WTC11 (cell line): ENCODE measurements around the gene CPAMD8. TPM values are rescaled to one million over a fixed set of nuclear protein-coding genes. Genes with fewer than 3 reads are reported as not detected.

Experiments used
- ATAC-seq: fragments of 200-7000 bp; cut with Tn5 transposase; 2 replicates; pipeline ENCODE4 v1.10.0; 2021; ENCODE audit warnings: mild to moderate bottlenecking, moderate library complexity
- CTCF ChIA-PET: fragments of 300-600 bp; sonication (Branson Sonifier 250); formaldehyde crosslinking; loops from one replicate; lab custom pipeline; 2021; ENCODE audit warnings: antibody characterized with exemption; lab: Charles Lee
- POLR2A ChIA-PET: fragments of 350-600 bp; sonication (Branson Sonifier 250); formaldehyde crosslinking; loops from one replicate; lab custom pipeline; 2021; ENCODE audit warnings: antibody characterized with exemption; lab: Charles Lee
- DNase-seq: peaks from one replicate; pipeline ENCODE4 v3.0.0; 2021; ENCODE audit warnings: low spot score
- H3K27ac Mint-ChIP-seq: 2 replicates; pipeline ENCODE4 v1.8.0; 2021; ENCODE audit warnings: mixed read lengths
- H3K27me3 Mint-ChIP-seq: 2 replicates; pipeline ENCODE4 v1.8.0; 2021; ENCODE audit warnings: low read depth, mild to moderate bottlenecking, moderate library complexity, mixed read lengths
- H3K36me3 Mint-ChIP-seq: 2 replicates; pipeline ENCODE4 v1.8.0; 2021; ENCODE audit warnings: mixed read lengths
- H3K4me1 Mint-ChIP-seq: 2 replicates; pipeline ENCODE4 v1.8.0; 2022; ENCODE audit warnings: mixed read lengths
- H3K4me3 Mint-ChIP-seq: 2 replicates; pipeline ENCODE4 v1.8.0; 2021; ENCODE audit warnings: mild to moderate bottlenecking, moderate library complexity, mixed read lengths
- H3K9me3 Mint-ChIP-seq: 2 replicates; pipeline ENCODE4 v1.8.0; 2021; ENCODE audit warnings: mixed read lengths
- CREM ChIP-seq: sonication (generic); formaldehyde crosslinking; IDR thresholded peaks from 2 replicates; pipeline ENCODE4 v1.8.1; 2022; ENCODE audit warnings: mild to moderate bottlenecking, missing genetic modification reagents, moderate library complexity
- E2F4 ChIP-seq: sonication (generic); formaldehyde crosslinking; IDR thresholded peaks from 2 replicates; pipeline ENCODE4 v1.8.1; 2022; ENCODE audit warnings: low read depth, mild to moderate bottlenecking, moderate library complexity, missing genetic modification reagents, borderline replicate concordance
- ELF4 ChIP-seq: sonication (generic); formaldehyde crosslinking; IDR thresholded peaks from 2 replicates; pipeline ENCODE4 v1.8.1; 2022; ENCODE audit warnings: low read depth, mild to moderate bottlenecking, moderate library complexity, missing genetic modification reagents
- FOXP1 ChIP-seq: sonication (generic); formaldehyde crosslinking; IDR thresholded peaks from 2 replicates; pipeline ENCODE4 v1.8.0; 2022; ENCODE audit warnings: missing genetic modification reagents, mild to moderate bottlenecking, moderate library complexity, borderline replicate concordance
- FOXP4 ChIP-seq: sonication (generic); formaldehyde crosslinking; IDR thresholded peaks from 2 replicates; pipeline ENCODE4 v1.8.0; 2022; ENCODE audit warnings: mild to moderate bottlenecking, missing genetic modification reagents
- JUN ChIP-seq: sonication (generic); formaldehyde crosslinking; IDR thresholded peaks from 2 replicates; pipeline ENCODE4 v1.8.0; 2023; ENCODE audit warnings: mild to moderate bottlenecking, missing genetic modification reagents
- MYBL2 ChIP-seq: sonication (generic); formaldehyde crosslinking; IDR thresholded peaks from 2 replicates; pipeline ENCODE4 v1.8.1; 2023; ENCODE audit warnings: mild to moderate bottlenecking, moderate library complexity, missing genetic modification reagents
- NFATC4 ChIP-seq: fragments of 250-450 bp; sonication (Bioruptor Pico); IDR thresholded peaks from 2 replicates; pipeline ENCODE4 v1.9.0; 2021; ENCODE audit warnings: mild to moderate bottlenecking
- PRDM15 ChIP-seq: sonication (generic); formaldehyde crosslinking; IDR thresholded peaks from 2 replicates; pipeline ENCODE4 v1.8.0; 2022; ENCODE audit warnings: missing genetic modification reagents
- SMAD3 ChIP-seq: sonication (generic); formaldehyde crosslinking; IDR thresholded peaks from 2 replicates; pipeline ENCODE4 v1.8.0; 2022; ENCODE audit warnings: missing genetic modification reagents, mild to moderate bottlenecking, borderline replicate concordance
- SP1 ChIP-seq: sonication (generic); formaldehyde crosslinking; conservative IDR thresholded peaks from 2 replicates; pipeline ENCODE4 v1.8.1; 2022; ENCODE audit warnings: missing genetic modification reagents
- STAT6 ChIP-seq: sonication (generic); formaldehyde crosslinking; conservative IDR thresholded peaks from 2 replicates; pipeline ENCODE4 v1.8.1; 2023; ENCODE audit warnings: mild to moderate bottlenecking, low read depth, missing genetic modification reagents, moderate library complexity
- TP53 ChIP-seq: sonication (generic); formaldehyde crosslinking; IDR thresholded peaks from 2 replicates; pipeline ENCODE4 v1.8.1; 2023; ENCODE audit warnings: mild to moderate bottlenecking, missing genetic modification reagents
- ZNF263 ChIP-seq: sonication (generic); formaldehyde crosslinking; IDR thresholded peaks from 2 replicates; pipeline ENCODE4 v1.8.1; 2022; ENCODE audit warnings: low read depth, mild to moderate bottlenecking, moderate library complexity, missing genetic modification reagents
- ZNF423 ChIP-seq: fragments of 250-450 bp; sonication (Bioruptor Pico); IDR thresholded peaks from 2 replicates; pipeline ENCODE4 v2.1.2; 2022; ENCODE audit warnings: mild to moderate bottlenecking, moderate library complexity
- ZNF671 ChIP-seq: fragments of 250-450 bp; sonication (Bioruptor Pico); IDR thresholded peaks from 2 replicates; pipeline ENCODE4 v1.8.0; 2021; ENCODE audit warnings: mild to moderate bottlenecking
- total RNA-seq: library from RNA; stranded (reverse); gene quantifications from 3 replicates; pipeline ENCODE4 v1.2.3, GENCODE V29; 2021
- TF ChIP-seq, protein P1 (sequence below): sonication (generic); formaldehyde crosslinking; conservative IDR thresholded peaks from 2 replicates; pipeline ENCODE4 v1.8.1; 2022; ENCODE audit warnings: mild to moderate bottlenecking, missing genetic modification reagents

Gene CPAMD8
- total RNA-seq, 1 experiment from 2014 or later, result 6.9 TPM

DNA sequence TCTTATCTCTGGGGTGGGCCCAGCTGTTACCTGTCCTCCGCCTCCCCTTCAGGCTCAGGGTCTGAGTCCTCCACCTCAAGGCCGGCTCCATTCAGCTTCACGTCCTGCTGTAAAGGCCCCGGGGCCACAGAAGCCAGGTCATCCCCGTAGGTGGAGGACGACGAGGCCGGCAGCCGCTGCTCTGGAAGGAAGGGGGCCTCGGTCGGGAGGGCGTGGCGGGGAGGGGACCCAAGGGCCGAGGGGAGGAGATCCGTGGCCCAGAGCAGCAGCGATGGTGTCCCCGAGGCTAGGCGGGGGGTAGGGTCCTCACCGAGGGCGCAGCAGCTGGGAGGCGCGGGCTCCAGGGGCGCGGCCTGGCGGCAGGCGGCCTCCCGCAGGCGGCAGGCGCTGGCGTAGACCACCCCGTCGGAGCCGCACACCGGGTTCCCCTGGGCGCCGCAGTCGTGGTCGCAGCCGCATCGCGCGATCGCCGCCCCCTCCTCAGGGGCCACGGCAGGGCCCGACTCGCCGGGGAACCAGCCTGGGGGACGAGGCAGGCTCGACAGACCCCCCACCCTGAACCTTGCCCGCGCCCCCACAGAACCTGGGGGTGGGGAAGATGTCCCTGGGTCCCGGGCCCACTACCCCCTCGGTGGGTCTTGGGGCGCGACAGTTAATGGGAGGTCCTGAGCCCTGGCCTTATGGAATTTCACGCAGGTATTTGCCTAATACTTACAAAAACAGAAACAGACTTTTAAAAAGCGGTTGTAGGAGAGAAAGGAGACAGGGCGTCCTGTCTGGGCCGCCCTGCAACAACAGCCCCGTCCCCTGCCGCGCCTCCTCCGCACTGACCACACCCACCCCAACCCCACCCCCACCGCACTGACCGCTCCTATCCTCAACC is 130.2 kb downstream of the CPAMD8 start:
- ATAC-seq (peak; percentile 43; the same call in 1 of the 2 replicates), DNase-seq (peak; percentile 62)
- Mint-ChIP-seq H3K36me3 (no peaks in the 10 kb centered on the region), H3K9me3 (no peaks in the 10 kb centered on the region), H3K4me1 (peaks cover 4% of the 10 kb centered on the region; the same call in 1 of the 2 replicates), H3K27ac (no peak overlapping the region), H3K4me3 (peak overlapping the region; percentile 74), H3K27me3 (peaks cover 31% of the 10 kb centered on the region)
- ChIA-PET POLR2A (interaction anchor here (0.6 kb wide), 1 partner anchor 24 kb away, joined by 4 read pairs; no protein-coding TSS in a partner anchor), CTCF (no interaction called here)
- TF ChIP-seq ZNF671 (CRISPR knock-in tag), result no peak
- TF ChIP-seq NFATC4, result no peak
- TF ChIP-seq ZNF263 (CRISPR knock-in tag), result no peak
- TF ChIP-seq PRDM15 (CRISPR knock-in tag), result no peak
- no peak for TF ChIP-seq E2F4 (CRISPR knock-in tag)
- TF ChIP-seq FOXP4 (CRISPR knock-in tag), result no peak
- no peak for TF ChIP-seq CREM
- peak; percentile 33; the same call in 1 of the 2 replicates for TF ChIP-seq SP1 (CRISPR knock-in tag)
- no peak for TF ChIP-seq JUN (CRISPR knock-in tag)
- TF ChIP-seq FOXP1 (CRISPR knock-in tag), result peak; percentile 30; the same call in 1 of the 2 replicates
- no peak for TF ChIP-seq SMAD3
- no peak for TF ChIP-seq STAT6
- TF ChIP-seq, protein P1, sequence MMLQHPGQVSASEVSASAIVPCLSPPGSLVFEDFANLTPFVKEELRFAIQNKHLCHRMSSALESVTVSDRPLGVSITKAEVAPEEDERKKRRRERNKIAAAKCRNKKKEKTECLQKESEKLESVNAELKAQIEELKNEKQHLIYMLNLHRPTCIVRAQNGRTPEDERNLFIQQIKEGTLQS, result no peak
- TF ChIP-seq ELF4 (CRISPR knock-in tag), result 0 out of 2 replicates have a peak, but pooled peaks have one; percentile 28
- no peak for TF ChIP-seq TP53
- no peak for TF ChIP-seq MYBL2 (CRISPR knock-in tag)
- peak; percentile 57; the same call in 1 of the 2 replicates for TF ChIP-seq ZNF423 (CRISPR knock-in tag)
